Natural killer cell (primary cell): ENCODE data around the gene PRAME. TPM values are rescaled to one million over a fixed set of nuclear protein-coding genes. Genes with fewer than 3 reads are reported as not detected.

Source experiments
- ATAC-seq, 3 donors: fragments of 150-1000 bp in 2 of 3; fragments of 200-7000 bp in 1 of 3; cut with Tn5 transposase; 1 replicate in 1 of 3; 2 replicates in 2 of 3; pipeline ENCODE4 v1.10.0; 2021; ENCODE audit warnings: mild to moderate bottlenecking in 2 of 3, moderate library complexity in 2 of 3
- DNase-seq, 2 donors: peaks; one replicate each; pipeline versions ENCODE4 v3.0.0 to v3.0.0-alpha.2; 2013 to 2021; ENCODE audit warnings: mixed read lengths in 1 of 2
- H3K27ac ChIP-seq: one replicate; pipeline ENCODE4 v1.5.1; 2013; ENCODE audit warnings: mild to moderate bottlenecking, low read length
- H3K27me3 ChIP-seq: one replicate; pipeline ENCODE4 v1.6.1; 2013; ENCODE audit warnings: low read length; ENCODE audit not compliant: control insufficient read depth, insufficient read depth
- H3K36me3 ChIP-seq: one replicate; pipeline ENCODE4 v1.6.1; 2013; ENCODE audit warnings: low read length; ENCODE audit not compliant: control insufficient read depth, insufficient read depth
- H3K4me1 ChIP-seq: one replicate; pipeline ENCODE4 v1.6.1; 2013; ENCODE audit warnings: low read length; ENCODE audit not compliant: control insufficient read depth, insufficient read depth
- H3K4me3 ChIP-seq: one replicate; pipeline ENCODE4 v1.5.1; 2013; ENCODE audit warnings: low read length
- H3K9me3 ChIP-seq: one replicate; pipeline ENCODE4 v1.6.1; 2013; ENCODE audit warnings: low read length; ENCODE audit not compliant: control insufficient read depth, insufficient read depth
- H3K27ac Mint-ChIP-seq, 2 donors: one replicate each; pipeline ENCODE4 v1.8.0; 2022; ENCODE audit warnings: mild to moderate bottlenecking in 2 of 2, mixed read lengths in 2 of 2, moderate library complexity in 1 of 2
- H3K27me3 Mint-ChIP-seq, 2 donors: one replicate each; pipeline ENCODE4 v1.8.0; 2022; ENCODE audit warnings: low read depth in 2 of 2, mixed read lengths in 2 of 2
- H3K36me3 Mint-ChIP-seq: one replicate; pipeline ENCODE4 v1.8.0; 2022; ENCODE audit warnings: mixed read lengths
- H3K4me1 Mint-ChIP-seq, 2 donors: one replicate each; pipeline ENCODE4 v1.8.0; 2022; ENCODE audit warnings: mixed read lengths in 2 of 2
- H3K4me3 Mint-ChIP-seq: one replicate; pipeline ENCODE4 v1.8.0; 2022; ENCODE audit warnings: mild to moderate bottlenecking, moderate library complexity, mixed read lengths
- H3K9me3 Mint-ChIP-seq, 2 donors: one replicate each; pipeline ENCODE4 v1.8.0; 2022; ENCODE audit warnings: mixed read lengths in 2 of 2
- CTCF ChIP-seq: fragments of 200-600 bp; IDR thresholded peaks from one replicate; pipeline ENCODE4 v1.8.0; 2022; ENCODE audit warnings: antibody characterized with exemption
- WGBS: methylation state at CpG from one replicate; pipeline ENCODE4 v1.1.7; 2013; ENCODE audit warnings: missing lambda C conversion rate; ENCODE audit not compliant: insufficient coverage; 5-methylcytosine and 5-hydroxymethylcytosine counted together
- intact Hi-C: fragments of 100-400 bp; cut with micrococcal nuclease; formaldehyde crosslinking; loops from one replicate; pipeline ENCODE4 v1.14.2; 2022
- total RNA-seq, 4 donors: library from RNA; stranded (reverse); fragments of 120-200 nt in 1 of 4; gene quantifications; one replicate each; pipeline versions ENCODE4 v1.2.3 to v1.2.4, GENCODE V29; 2013 to 2022

The PRAME gene
- total RNA-seq, 3 donors from 2014 or later (not counting 1 experiment from before 2014, with no cell fraction given), result not detected

GRCh38 chr22:22588485-22589164 is 29.6 kb upstream of the PRAME start:
- H3K27me3 Mint-ChIP-seq, result peaks cover 16 to 29% of the 10 kb centered on the region in 2 donors
- 69% methylated on average over 12 of the region's 12 CpGs for WGBS
- TF ChIP-seq CTCF, result no peak
- Histone ChIP-seq H3K36me3 (no peaks in the 10 kb centered on the region), H3K4me1 (no peaks in the 10 kb centered on the region), H3K27me3 (peaks cover 3% of the 10 kb centered on the region), H3K9me3 (no peaks in the 10 kb centered on the region), H3K4me3 (no peak overlapping the region), H3K27ac (no peak overlapping the region)
- no peak overlapping the region for H3K4me3 Mint-ChIP-seq
- no peaks in the 10 kb centered on the region for H3K36me3 Mint-ChIP-seq
- H3K4me1 Mint-ChIP-seq, result no peaks in the 10 kb centered on the region
- no peaks in the 10 kb centered on the region for H3K9me3 Mint-ChIP-seq
- ATAC-seq (no peak), DNase-seq (no peak)
- intact Hi-C loops, result no loop called here
- H3K27ac Mint-ChIP-seq, result no peak overlapping the region

GRCh38 chr22:22587577-22588188 is 28.6 kb upstream of the PRAME start:
- ATAC-seq, result no peak
- H3K4me1 Mint-ChIP-seq, result no peaks in the 10 kb centered on the region
- DNase-seq, result no peak
- TF ChIP-seq CTCF, result no peak
- Histone ChIP-seq H3K9me3 (no peaks in the 10 kb centered on the region), H3K27me3 (peaks cover 3% of the 10 kb centered on the region), H3K4me3 (no peak overlapping the region), H3K36me3 (no peaks in the 10 kb centered on the region), H3K27ac (no peak overlapping the region), H3K4me1 (no peaks in the 10 kb centered on the region)
- intact Hi-C loops, result loop anchor here (2.0 kb wide), 1 partner anchor 369 kb away; no protein-coding TSS in a partner anchor
- H3K9me3 Mint-ChIP-seq, result no peaks in the 10 kb centered on the region
- no peaks in the 10 kb centered on the region for H3K36me3 Mint-ChIP-seq
- H3K4me3 Mint-ChIP-seq, result no peak overlapping the region
- 68% methylated on average over 2 of the region's 3 CpGs for WGBS
- no peak overlapping the region for H3K27ac Mint-ChIP-seq
- H3K27me3 Mint-ChIP-seq, result peaks cover 19 to 37% of the 10 kb centered on the region in 2 donors

GRCh38 chr22:22584722-22585121 is 25.7 kb upstream of the PRAME start:
- Mint-ChIP-seq H3K27me3 (peaks cover 22 to 44% of the 10 kb centered on the region in 2 donors), H3K9me3 (no peaks in the 10 kb centered on the region), H3K36me3 (no peaks in the 10 kb centered on the region), H3K4me1 (no peaks in the 10 kb centered on the region), H3K27ac (no peak overlapping the region), H3K4me3 (no peak overlapping the region)
- no peaks in the 10 kb centered on the region for H3K36me3 ChIP-seq
- TF ChIP-seq CTCF, result no peak
- no peak for DNase-seq
- H3K27me3 ChIP-seq, result peaks cover 3% of the 10 kb centered on the region
- no peaks in the 10 kb centered on the region for H3K4me1 ChIP-seq
- intact Hi-C loops, result no loop called here
- WGBS, result 81% methylated on average over 3 of the region's 3 CpGs
- no peak overlapping the region for H3K27ac ChIP-seq
- no peak overlapping the region for H3K4me3 ChIP-seq
- ATAC-seq, result no peak
- no peaks in the 10 kb centered on the region for H3K9me3 ChIP-seq
